GM18870 (cell line): ENCODE data around the gene ADCY7.

Experiments
- ATAC-seq: cut with Tn5 transposase; IDR thresholded peaks from one replicate; pipeline ENCODE4 v1.9.1; 2021; ENCODE audit warnings: moderate library complexity; ENCODE audit not compliant: unreplicated experiment

The ADCY7 gene

DNA sequence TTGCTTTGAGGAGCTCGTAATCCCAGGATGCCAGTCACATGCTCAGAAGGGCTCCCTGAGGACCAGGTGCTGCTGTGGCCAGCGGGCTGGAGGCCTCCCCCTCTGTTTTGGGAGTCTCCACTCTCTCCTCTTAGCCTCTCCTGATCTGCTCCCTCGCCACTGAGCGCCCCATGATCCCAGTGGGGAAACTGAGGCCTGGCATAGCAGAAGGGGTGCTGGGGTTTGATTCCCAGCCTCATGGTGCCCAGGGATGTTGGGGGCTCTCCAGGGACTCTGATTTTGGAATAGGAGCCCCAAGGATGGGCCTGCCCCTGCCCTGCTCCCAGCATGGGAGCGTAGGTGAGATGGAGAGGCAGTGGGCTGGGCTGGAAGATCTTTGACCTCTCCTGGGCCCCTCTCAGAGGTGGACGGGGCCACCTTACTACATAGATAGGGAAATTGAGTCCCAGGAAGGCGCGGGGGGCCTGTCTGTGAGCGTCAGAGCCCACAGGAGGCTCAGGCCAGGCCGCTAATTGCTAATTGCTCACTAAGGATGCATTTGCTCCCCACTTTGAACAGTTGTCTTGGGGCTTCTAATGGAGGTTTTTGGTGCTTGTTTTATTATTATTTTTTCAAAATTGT lies 525 bp upstream of the ADCY7 start:
- no peak for ATAC-seq

DNA sequence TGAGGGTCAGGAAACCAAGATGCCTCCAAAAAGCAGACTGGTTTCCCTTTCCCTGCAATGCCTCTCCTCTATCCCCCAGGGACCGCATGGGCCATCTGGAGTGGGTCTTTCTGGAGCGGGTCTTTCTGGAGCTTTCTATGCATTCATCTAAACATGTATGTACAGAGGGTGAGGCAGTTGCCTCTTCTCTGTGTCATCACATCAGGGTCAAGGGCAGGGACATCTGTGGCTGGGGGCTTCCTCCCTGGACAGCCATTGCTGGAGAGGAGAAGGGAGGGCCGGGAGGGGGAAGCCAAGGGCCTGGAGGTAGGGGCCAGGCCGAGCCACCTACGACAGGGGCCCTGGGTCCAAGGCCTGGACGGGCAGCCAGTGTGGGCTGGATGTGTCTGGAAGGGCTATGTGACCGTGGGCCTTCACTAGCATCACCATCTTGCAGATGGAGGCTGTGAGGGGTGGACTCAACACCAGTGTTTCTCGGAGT lies 840 bp downstream of the ADCY7 start:
- no peak for ATAC-seq

DNA sequence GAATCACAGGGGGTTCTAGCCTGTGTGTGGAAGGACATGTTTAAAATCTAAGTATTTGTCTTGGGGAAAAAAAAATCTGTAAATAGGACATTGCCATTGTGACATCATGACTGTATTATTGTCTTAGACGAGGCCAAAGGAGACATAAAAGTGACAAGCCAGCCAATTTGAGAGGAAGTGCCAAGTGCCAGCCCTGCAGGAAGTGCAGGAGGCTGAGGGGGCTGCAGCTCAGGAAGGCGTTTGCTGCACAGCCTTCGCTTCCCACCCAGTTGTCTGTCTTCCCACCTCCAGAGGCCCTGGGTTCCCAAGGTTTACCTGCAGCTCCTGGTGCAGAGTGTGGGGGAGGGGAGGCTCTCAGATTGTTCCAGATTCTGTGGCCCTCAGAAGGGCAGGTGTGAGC lies 1.3 kb downstream of the ADCY7 start:
- ATAC-seq, result no peak

DNA sequence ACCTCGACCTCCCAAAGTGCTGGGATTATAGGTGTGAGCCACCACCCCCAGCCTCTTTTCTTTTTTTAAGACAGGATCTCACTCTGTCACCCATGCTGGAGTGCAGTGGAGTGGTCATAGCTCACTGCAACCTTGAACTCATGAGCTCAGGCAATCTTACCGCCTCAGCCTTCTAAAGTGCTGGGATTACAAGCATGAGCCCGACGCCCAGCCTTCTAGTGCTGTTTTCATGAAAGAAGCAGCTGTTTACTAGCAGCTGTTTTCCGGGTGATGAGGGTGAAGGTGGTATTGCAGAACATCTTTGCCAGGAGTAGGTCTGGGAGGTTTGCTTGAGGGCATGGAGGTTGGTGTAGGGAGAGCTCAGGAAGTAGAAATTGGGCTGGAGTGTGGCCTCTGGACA lies 2.0 kb downstream of the ADCY7 start:
- no peak for ATAC-seq

DNA sequence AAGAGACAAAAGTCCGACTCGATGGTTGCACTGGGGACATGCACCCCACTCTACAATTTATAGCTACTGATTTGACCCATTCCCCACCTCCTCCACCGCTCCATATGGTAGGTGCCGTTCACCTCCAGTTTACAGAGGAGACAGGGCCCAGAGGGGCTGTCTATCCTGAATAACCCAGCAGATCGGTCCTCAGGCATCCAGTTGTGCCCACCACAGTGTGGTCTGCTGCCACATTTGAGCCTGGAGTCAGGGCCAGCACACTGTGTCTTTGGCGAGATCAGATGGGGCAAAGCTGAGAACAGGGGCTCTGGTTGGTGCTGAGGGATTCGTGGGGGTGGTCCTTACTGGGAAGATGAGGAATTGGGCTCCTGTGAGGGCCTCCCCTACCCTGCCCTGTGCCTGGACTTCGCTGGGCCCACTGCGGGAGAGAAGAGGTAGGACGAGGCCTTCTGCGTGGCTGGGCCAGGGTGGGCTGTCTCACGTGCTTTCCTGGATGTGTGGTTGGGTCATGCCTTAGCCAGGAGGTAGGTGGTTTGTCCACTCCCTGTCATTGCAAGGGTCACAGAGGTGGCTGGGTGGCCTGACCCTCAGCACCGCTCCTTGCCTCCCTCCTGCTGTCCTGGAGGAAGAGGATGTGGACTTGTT lies 2.8 kb downstream of the ADCY7 start:
- ATAC-seq, result no peak

DNA sequence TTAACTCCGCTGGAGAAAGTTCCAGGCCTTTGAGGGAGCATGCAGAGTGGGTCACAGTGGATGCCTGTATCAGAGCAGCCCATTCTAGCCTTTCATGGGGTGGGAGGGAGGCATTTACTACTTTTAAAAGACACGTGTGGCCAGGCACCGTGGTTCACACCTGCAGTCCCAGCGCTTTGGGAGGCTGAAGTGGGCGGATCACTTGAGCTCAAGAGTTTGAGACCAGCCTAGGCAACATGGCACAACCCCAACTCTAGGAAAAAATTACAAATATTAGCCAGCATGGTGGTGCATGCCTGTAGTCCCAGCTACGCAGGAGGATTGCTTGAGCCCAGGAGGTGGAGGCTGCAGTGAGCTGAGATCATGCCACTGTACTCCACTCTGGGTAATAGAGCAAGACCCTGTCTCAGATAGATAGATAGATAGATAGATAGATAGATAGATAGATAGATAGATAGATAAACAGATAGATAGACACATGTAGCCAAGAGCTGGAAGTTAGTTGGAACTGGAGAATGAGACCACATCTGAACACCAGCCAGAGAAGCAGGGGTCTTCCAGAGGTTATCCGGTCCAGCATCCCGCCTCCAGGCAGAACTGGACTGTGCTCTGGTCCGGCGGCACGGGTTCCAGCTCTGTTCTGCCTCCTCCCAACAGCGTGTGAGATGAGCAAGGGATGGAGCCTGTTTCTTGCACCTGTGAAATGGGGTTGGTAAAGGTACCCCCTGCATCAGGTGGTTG lies 3.6 kb downstream of the ADCY7 start:
- no peak for ATAC-seq

DNA sequence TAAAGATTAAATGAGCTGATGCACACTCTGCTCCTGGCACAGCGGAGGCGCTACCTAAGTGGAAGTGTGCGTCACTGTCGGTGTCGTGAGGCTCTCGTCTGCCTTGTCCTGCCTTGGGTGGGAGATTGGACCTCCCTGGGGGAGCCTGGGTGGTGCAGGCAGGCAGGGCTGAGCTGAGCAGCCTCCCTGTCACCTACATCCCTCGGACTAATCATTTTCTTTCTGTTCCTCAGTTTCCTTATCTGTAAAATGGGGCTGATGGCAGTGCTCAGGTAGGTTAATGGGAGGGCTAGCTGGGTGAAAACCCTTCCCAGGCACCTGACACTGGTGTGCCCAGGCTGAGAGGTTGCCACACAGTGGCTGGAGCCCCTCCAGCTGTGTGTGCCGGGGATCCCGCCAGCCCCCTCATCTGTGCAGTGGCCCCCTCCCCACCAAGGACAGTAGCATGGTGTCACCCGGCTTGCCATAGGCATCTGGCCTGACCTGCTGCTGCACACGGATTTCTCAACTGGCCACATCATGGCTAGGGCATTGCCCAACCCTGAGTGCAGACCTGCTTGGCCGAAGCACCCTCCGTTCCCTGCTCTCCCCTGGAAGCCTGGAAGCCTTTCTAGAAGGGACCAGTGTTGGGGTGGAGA lies 4.3 kb downstream of the ADCY7 start:
- no peak for ATAC-seq

DNA sequence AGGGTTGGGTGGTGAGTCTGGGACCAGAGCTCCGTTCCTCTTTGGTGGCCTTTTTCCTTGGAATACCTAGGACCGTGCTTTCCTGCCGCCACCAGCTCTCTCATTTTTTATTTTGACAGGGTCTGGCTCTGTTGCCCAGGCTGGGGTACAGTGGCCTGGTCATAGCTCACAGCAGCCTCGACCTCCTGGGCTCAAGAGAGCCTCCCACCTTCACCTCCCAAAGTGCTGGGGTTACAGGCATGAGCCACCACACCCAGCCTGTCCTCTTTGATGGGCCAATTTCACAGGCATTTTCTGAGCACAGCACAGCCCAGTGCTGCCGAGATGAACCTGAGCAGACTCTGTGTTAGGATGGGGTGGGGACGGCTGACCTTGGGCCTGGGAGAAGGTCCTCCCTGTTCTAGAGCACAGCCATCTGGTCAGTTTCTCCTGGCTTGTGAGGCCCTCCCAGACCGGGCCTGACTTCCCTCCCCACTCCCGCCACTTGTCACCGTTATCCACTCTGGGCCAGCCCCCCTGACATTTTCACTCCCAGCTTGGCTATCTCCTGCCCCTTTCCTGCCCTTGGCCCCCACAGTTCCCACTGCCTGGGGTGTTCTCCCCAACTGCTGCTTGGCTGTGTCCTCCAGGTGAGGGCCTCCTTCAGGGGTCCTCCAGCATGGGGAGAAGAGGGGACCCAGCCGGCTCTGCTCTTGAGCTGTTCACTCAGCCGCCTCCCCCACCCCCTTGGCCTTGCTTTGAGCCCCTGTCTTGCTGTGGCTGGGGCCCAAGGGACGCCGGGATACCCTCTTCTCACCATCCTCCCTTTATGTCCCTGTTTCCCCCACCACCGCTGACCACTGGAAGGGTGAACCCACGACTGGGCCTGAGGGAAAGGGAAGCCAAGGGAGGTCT lies 5.0 kb downstream of the ADCY7 start:
- no peak for ATAC-seq

DNA sequence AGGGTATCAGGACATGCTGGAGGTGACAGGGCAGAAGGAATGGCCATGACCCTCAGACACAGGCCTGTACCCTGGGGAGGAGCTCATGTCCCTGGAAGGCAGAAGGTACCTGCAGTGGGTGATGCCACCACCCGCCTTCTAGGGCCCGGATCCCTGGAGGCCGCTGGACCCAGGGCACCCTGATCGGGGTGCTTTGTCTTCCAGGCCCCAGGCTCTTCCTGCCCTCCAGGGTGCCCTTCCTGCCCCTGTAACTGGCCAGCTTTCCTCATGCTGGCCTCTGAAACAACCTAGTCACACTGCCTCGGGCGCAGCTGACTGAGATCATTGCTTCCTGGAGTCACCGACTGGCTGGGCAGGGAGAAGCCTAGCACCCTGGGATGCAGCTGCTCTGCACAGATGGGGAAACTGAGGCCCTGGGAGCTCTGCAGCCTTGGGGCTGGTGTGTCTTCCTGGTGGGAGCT lies 5.8 kb downstream of the ADCY7 start:
- no peak for ATAC-seq

DNA sequence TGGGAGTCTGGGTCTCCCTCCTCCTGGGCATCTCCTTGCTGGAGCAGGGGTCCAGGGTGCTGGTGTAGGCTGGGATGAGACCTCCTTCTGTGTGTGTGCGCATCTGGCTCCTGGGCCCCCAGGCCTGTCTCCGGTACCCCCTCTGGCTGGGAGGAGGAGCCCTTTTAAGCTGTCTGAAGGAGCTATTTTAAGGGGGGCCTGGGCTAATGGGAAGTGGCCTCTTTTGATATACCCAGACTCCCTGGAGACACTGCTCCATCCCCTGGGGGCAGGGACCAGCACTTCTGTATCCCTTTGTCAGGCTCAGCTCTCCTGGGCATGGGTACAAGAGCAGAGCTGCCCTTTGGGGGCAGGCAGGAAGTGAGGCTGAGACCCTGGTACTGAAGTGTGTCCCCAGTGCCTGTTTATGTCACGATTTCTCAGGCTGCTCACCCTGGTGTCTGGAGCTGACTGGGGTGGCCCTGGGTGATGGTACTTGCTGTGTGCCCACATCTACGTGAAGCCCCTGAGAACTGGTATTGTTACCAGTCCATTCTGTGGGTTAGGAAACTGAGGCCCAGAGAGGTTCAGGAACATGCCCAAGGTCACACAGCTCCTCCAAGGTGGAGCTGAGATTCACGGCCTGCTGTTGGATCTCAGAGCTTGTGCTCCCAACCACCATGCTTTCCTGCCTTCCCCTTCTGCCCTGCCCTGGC lies 6.5 kb downstream of the ADCY7 start:
- ATAC-seq, result no peak

DNA sequence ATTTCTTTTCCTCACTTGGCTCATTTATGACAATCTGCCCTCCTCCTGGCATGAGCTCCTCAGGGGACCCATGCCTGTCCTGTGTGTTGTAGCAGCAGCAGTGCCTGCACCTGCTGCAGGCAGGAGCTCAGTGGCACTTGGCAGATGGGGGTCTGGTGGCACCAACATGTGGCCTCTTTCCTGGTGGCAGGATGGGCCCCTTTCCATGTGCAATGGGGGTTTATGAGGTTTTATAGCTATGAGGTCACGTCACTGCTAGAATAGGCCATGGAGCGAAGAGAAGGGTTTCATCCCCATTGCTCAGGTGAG lies 7.0 kb downstream of the ADCY7 start:
- no peak for ATAC-seq

DNA sequence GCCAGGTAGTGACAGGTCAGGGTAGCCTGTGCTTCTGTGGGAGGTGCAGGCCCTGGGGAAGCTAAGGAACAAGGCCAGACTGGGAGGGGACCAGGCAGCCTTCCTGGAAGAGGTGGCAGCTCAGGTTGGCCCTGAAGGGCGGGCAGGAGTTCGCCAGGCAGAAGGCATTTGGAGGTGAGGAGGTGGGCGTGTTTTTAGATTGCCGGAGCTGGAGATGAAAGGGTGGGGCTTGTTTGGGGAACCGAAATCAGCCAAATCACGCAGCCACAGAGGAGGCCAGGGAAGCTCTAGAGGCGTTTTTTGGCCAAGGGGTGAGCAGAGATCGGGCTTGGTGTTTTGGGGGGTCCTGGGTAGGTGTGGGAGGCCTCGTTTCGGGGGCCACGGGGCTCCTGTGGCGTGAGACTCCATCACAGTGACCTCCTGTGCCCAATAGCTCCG lies 7.6 kb downstream of the ADCY7 start:
- ATAC-seq, result peak; percentile 46

DNA sequence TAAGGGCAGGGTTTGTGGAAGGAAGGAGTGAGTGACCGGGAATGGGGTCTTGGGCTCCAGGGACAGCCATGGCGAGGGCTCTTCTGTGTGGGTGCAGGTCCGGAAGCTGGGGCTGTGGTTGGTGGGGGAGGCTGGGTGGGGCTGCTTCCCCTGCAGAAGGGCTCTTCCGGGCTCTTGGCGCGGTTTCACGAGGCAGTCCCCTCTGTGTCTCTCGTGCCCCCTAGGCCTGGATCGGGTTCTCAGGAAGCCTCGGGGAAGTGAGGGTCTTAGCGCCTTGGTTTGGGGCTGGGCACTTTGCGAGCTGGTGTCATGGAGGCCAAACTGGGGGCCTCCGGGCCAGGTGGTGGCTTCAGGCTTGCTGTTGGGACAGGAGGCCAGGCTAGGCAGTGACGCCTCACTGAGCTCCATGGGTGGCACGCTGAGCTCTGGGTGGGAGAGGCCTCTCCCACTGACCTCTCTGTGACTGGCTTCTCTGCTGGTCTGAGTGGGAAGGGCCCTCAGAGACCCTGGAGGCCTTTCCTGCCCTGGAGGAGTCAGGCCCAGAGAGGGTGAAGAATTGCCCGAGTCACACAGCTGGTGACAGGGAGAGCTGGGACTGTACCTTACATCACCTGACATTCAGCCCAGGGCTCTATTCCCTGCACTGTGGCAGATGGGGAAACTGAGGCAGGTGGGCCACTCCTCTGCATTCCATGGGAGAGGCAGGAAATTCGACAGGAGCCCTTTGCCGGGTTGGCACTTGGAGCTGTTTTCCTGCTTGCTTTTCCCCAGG lies 8.2 kb downstream of the ADCY7 start:
- no peak for ATAC-seq

DNA sequence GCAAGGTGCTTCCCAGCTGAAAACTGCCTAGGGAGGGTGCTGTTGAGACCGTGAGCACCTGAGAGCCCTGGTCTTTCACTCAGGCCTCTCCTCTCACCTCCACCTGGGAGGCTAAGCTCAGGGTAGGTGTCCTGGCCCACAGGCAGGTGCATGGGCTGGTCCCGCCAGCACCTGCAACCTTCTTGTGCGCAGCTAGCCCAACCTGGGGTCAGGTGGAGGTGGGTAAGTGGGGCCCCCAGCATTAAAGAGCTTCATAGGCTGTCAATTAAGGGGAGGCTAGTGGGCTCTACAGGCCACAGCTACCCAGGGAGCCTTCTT lies 8.7 kb downstream of the ADCY7 start:
- no peak for ATAC-seq

DNA sequence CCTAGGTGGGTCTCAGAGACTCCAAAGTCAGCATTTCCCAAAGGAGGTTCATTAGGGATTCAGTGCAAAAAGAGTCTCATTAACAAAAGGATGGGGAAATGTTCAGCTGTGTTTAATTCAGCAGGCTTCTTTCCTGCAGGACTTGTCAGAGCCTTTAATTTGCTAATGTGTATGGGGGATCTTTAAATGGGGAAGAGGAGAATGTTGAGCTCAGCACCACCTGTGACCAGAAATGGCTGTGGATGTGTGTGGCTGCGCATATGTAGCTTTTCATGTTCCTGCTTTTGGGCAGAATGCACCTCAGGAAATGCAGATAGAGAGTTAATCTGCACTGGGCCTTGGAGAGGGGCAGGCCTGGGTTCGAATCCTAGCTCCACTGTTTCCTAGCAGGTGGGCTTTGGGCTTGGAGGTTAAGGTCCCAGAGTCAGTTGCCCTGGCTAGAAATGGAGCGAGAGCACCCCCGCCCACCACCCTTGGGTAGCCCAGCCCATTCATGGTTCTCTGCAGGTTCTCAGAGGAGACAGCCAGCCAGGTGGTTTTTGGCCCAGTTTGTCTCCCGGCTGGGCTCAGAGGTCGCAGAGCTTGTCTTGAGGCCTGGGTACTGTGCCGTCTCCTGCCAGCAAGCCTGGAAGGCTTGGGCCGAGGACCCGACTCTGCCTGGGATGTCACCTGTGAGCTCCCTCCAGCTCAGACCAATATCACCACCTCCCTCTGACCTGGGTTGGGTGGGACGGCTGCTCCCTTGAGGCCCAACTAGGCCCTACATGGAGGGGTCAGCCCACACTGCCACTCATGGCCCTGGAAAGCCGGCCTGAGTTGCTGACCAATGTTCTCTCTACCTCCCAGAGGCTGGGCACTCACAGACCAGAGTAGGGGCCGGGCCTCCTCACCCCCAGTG lies 9.3 kb downstream of the ADCY7 start:
- no peak for ATAC-seq

DNA sequence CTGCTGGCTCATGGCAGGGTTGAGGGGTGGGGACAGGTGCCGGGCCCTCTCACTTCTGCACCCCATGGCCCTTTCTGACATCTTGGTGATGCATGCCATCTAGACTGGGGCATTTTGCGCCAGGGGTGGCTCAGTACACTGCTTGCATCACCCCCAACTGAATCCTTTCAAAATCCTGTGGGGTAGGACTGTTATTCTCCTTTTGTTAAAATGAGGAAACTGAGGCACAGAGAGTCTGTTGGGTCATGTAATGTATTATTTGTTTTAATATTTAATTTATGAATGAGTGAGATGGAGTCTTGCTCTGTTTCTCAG lies 9.9 kb downstream of the ADCY7 start:
- ATAC-seq, result no peak

DNA sequence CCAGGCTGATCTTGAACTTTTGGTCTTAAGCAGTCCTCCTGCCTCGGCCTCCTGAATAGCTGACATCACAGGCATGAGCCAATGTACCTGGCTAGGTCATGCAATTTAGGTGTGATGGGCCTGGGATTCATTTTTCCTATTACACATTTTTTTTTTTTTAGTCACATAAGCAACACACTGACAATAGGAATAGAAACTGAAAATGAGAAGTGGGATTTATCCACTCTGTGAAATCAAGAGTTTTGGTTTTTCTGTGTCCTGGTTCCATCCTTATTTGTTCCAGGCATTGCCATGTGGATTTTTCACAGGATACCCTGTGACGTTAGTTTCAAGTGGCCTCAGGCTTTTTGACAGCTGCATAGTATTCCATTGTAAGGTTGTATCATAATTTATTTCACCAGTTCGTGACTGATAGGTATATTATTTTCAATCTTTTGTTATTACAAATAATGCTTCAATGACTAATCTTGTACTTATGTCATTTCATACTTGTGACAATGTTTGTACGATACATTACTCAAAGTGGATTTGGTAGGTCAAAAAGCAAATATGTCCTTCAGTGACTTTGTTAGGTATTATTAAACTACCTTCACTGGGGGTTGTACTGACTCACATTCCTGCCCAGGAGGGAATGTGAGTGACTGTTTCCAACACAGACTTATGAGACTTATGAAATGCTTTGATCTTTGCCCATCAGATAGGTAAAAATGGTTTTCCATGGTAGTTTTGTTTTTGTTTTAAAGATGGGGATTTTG lies 10.6 kb downstream of the ADCY7 start:
- ATAC-seq, result no peak

DNA sequence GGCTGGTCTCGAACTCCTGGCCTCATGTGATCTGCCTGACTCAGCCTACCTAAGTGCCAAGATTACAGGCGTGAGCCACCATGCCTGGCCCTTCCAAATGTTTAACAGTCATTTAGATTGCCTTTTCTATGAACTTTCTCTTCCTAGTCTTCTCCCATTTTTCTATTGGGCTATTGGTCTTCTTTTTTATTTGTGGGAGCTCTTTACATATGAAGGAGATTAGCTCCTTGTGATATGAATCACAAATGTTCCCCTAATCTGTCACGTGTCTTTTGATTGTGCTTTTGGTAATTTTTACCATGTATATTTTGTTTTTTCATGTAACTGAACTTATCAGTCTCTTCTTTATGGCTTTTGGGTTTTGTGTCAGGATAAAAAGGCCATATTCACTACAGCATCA lies 11.9 kb downstream of the ADCY7 start:
- no peak for ATAC-seq
